ENCODE results near the gene SLC8B1.

SLC8B1 gene

DNA sequence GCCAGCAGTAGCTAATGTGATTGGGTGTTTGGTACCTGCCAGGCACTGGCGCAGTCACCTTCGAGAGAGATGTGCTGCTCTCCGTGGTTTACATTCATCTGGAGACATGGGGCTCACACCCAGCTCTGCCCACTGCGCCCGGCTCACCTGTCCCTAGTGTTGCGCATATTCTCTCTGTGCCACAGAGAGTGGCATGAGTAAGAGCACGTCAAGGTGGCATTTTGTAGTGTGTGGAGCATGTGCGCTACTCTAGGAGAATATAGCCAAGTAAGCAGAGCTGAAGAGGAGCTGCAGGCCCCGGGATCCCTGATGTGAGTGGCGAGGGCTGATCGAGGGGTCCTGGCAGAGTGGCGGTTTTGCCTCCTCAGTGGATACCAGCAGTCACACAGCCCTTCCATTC lies 66.8 kb downstream of the SLC8B1 start:
- DNase-seq: no peak

GRCh38 chr12:113267621-113268020 lies 67.3 kb downstream of the SLC8B1 start:
- DNase-seq: no peak

DNA sequence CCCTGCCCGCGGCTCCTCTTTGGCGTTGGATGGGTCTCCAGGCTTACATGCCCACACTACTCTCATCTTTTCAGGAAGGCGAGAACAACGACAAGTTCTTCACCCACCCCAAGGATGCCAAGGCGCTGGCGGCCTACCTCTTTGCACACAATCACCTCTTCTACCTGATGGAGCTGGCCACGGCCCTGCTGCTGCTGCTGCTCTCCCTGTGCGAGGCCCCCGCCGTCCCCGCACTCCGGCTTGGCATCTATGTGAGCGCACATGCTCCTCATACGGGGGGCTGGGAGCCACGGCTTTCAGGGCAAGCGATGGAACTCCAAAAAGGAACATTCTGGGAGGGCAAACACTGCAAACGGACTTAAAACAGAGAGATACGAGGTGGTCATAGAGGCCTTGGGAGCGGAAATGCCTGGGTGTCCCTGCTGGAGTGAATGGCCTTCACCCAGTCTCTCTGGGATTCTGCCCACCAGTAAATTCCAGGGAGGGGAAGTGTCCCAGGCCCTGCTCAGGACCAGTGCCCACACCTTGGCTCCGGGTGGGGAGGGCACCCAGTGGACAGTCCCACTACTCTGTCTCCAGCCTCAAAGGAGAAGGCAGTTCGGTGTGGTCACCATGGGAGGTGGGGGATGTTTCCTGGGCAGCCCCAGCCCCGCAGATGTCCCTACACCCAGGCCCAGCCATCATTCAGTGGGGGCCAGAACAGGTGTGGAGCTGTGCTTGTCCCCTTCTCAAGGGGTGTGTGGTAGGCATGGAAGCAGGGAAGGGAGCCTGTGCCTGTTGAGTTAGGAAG lies 68.6 kb downstream of the SLC8B1 start:
- DNase-seq: no peak

DNA sequence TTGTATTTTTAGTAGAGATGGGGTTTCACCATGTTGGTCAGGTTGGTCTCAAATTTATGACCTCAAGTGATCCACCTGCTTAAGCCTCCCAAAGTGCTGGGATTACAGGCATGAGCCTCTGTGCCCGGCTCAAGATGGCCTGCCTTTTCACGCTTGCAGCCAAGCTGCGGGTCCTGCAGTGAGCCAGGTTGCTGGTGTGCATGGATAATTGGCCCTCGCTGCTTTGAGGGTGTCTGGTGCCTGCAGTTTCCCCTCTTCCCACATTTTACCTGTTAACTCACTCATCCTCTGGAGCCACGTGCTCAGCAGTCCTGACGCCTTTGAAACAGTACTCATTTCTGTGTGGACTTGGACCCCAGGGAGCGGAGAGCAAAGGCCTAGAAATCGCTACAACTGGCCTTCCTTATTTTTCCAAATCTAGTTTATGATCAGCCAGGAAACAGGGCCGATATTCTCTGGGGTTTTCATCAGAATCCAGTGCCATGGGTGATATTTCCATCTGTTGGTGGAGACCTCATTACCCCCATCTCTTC lies 71.4 kb downstream of the SLC8B1 start:
- no peak for DNase-seq

DNA sequence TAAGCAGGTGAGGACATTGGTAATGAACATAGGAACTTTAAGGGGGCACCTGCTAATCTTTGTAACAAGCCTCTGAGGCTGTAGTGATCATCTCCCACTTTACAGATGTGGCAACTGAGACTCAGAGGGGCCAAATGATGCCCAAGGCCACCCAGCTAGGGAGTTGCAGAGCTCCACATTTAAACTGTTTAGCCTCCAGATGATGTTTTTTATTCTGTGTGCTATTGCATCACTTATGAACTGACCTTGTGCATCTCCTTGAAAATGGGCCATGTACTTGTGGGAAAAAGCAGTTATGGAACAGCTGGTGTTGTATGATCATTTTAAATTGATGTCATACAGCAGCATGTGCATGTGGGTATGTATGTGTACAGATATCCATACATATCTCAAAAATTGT lies 72.2 kb downstream of the SLC8B1 start:
- no peak for DNase-seq

DNA sequence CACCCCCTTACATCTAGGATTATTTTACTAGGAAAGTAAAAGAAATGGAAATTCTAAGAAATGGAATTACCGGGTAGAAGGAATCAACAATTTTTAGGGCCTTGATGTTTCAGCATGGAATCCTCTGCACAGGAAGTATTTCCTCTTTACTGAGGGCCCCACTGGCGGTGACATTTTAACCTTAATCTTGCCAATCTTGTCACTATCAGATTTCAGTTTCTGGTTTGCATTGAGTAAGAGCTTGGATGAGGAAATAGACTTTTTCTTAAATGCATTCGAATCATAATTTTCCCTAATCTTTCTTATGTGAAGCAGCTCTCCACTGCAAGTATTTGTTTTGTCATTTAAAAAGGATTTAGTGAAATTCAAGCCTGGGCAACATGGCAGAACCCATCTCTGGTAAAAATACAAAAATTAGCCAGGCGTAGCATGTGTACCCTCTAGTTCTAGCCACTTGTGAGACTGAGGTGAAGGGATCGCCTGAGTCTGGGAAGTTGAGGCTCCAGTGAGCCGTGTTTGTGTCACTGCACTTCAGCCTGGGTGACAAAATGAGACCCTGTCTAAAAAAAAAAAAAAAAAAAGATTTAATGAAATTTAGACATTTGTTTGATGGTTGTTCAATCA lies 73.0 kb downstream of the SLC8B1 start:
- no peak for DNase-seq

GRCh38 chr12:113260636-113261300 lies 74.1 kb downstream of the SLC8B1 start:
- no peak for DNase-seq

GRCh38 chr12:113260127-113260526 lies 74.8 kb downstream of the SLC8B1 start:
- no peak for DNase-seq

DNA sequence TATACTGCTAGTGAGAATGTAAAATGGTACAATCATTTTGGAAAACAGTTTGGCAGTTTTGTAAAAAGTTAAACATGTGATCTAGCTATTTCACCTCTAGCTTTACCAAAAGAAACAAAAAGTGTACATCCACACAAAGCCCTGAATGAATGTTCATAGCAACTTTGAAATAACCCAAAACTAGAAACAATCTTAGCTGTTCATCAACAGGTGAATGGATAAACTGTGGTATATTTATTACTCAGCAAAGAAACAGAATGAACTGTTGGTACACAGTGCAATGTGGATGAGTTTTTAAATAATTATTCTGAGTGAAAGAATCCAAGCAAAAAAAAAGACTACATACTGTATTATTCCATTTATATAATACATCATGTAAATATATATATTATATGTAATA lies 77.3 kb downstream of the SLC8B1 start:
- no peak for DNase-seq

- no peak for DNase-seq
Observed at GRCh38 chr12:113254298-113254697, 80.6 kb downstream of the SLC8B1 start.

DNA sequence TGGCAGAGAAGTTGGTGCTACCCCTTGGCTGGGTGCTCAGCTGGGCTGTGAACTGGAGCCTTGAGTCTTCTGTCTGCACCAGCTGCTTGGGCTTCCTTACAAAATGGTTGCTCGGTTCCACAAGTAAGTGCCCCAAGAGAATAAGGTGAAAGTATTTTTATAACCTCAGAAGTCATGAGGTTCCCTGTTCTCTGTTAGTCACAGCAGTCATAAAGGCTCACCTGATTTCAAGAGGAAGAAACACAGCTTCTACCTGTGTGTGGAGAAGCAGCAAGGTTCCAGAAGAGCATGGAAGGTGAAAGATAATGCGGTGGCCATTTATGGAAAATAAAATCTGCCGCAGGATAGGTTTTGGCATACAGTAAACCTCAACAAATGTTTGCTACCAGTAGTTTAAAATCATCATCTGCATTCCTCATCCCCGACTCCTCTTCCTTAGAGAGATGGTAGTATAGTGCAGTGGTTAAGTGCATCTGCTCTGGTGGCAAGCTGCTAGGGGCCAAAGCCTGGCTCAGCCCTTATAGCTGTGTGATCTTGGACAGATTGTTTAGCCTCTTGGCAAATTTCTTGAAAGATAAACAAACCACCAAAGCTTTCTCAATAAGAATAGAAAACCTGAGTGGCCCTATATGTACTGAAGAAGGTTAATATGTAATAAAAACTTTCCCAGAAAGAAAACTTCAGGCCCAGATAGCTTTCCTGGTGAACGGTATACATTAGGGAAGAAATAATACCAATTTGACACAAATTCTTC lies 81.2 kb downstream of the SLC8B1 start:
- no peak for DNase-seq

- DNase-seq: no peak
Observed at GRCh38 chr12:113252494-113252893, 82.4 kb downstream of the SLC8B1 start.

DNA sequence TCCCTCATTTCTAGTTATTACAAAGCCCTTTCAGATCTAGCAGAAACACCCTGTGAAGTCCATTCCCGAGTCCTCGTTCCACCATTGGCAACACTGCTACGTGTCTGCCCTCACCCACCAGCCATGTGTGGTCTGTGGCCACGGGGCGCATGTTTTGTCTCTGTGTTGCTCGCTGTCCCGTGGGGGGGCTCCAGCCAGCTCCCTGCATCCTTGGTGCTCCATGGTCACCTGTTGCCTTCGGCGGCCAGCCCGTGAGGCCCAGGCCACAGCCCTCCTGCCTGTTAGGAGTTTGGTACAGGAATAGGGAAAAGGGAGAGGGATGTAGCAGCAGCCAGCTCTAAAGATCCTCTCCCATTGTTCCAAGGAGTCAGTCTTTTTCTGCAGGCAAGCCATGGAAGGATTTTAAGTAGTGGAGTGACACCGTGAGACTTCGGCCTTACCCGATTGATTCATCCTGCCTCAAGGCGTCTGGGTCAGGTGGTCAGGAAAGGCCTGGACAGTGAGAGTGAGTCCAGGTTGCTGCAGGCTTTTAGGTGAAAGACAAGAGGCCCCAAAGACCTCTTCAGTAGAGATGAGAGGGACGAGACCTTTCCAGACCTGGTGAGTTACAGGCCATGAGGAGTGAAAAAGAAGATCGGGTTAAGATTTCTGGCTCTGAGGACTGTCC lies 83.4 kb downstream of the SLC8B1 start:
- no peak for DNase-seq

- no peak for DNase-seq
Observed at GRCh38 chr12:113250045-113250444, 84.9 kb downstream of the SLC8B1 start.

DNA sequence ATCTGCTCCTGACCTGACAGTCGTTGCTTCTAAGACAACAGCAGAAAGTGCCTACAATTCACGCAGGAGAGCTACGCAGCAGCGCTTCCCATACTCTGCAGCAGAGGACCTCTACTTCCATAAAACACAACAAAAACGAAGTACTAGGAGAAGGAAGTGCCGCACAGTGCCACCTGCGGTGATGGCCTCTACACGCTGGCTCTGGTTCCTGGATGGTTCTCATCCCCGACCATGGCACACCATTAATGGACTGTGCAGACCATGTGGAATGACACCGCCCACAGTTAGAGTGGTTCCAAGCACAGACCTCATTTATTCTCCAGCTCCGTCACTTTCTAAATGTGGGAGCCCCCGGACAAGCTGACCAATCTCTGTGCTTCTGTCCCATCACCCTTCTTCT lies 85.4 kb downstream of the SLC8B1 start:
- DNase-seq: no peak

DNA sequence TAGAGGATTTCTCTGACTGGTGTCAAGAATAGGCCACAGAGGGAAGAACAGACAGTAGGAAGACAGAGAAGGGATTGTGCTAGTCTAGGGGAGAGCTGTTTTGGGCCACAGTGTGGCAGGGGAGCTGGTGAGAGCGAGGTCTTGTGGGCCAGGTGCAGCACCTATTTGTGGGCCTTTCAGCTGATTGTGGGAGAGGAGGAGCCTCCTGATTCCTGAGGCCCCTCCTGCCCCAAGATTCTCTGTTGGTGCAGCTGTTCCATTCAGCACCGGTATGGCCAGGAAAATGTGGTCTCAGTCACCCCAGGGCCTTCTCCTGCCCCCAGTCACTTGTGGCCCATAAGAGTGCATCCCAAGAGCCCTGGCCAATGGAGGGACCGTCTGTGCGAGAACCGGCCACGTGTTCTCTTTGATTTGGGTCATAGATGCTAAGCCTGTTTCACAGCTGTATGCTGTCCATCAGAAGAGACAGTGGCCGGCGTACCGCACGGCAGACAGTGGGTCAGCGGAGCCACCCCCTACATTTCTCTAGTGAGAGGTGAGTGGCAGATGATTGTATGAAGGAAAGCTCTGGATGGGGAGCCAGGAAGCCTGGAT lies 86.0 kb downstream of the SLC8B1 start:
- no peak for DNase-seq

Data from effector CD4-positive, alpha-beta T cell (primary cell).